Neural cell (in vitro differentiated cells): ENCODE results near the gene RSRC1.
"Not testable (repeated sequence)": the region's sequence is repeated elsewhere in the genome, so short reads cannot be mapped to it uniquely, and the experiment has no call there.

ENCODE experiments used
- EZH2 ChIP-seq: fragments of 200-600, 300-800 bp; shearing (Covaris generic), sonication (generic); IDR thresholded peaks from 2 replicates; pipeline ENCODE4 v1.6.1; 2014; ENCODE audit warnings: antibody characterized with exemption, low read length, borderline replicate concordance, mild to moderate bottlenecking; ENCODE audit not compliant: insufficient read depth, poor library complexity, severe bottlenecking
- TF ChIP-seq, protein P1 (sequence below): fragments of 450-650 bp; IDR thresholded peaks from 2 replicates; pipeline ENCODE4 v1.5.1; 2014; ENCODE audit warnings: antibody characterized with exemption, mild to moderate bottlenecking, moderate library complexity; ENCODE audit not compliant: poor library complexity, severe bottlenecking

- TF ChIP-seq, protein P1, sequence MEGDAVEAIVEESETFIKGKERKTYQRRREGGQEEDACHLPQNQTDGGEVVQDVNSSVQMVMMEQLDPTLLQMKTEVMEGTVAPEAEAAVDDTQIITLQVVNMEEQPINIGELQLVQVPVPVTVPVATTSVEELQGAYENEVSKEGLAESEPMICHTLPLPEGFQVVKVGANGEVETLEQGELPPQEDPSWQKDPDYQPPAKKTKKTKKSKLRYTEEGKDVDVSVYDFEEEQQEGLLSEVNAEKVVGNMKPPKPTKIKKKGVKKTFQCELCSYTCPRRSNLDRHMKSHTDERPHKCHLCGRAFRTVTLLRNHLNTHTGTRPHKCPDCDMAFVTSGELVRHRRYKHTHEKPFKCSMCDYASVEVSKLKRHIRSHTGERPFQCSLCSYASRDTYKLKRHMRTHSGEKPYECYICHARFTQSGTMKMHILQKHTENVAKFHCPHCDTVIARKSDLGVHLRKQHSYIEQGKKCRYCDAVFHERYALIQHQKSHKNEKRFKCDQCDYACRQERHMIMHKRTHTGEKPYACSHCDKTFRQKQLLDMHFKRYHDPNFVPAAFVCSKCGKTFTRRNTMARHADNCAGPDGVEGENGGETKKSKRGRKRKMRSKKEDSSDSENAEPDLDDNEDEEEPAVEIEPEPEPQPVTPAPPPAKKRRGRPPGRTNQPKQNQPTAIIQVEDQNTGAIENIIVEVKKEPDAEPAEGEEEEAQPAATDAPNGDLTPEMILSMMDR = not testable (repeated sequence)
- not testable (repeated sequence) for TF ChIP-seq EZH2
Observed at GRCh38 chr3:158549938-158550337, 440.0 kb downstream of the RSRC1 start.
